ENCODE results near the gene CRYBB2.

DNA sequence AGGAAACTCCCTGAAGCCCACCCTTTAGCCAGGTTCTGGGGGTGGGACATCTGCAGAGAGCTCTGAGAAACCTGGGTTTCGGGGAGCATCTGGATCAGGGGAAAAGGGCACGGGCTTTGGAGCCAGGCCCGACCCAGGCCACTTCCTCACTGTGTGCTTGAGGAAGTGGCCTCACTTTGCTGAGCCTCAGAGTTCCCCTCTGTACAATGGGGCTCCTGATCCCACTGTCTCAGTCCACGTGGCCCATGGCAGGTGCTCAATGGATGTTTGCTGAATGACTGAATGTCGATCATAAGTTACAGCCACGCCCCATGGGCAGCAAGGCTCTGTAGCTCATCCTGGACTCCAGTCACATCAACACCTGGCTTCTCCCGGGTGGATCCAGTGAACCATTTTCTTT is 18.5 kb upstream of the CRYBB2 start:
- TF ChIP-seq POLR2A (IDR thresholded peaks at IDR 0.05; ENCODE audit: low read depth, low read length): no peak
- TF ChIP-seq POLR2AphosphoS5 (IDR thresholded peaks at IDR 0.05; ENCODE audit: low read depth, low read length): no peak

All from GM12892 (cell line).